ENCODE measurements around the gene CD79A.

GRCh38 chr19:41895745-41896580, 18.9 kb downstream of the CD79A start:
- TF ChIP-seq CTCF (IDR thresholded peaks at IDR 0.05; ENCODE audit: insufficient read depth, low read length) (no peak), POLR2AphosphoS5 (IDR thresholded peaks at IDR 0.05; ENCODE audit: low read depth) (no peak)

Data from HL-60 (cell line).